NOMO-1 treated with dmso at 0.1 percent for 144 hours (cell line): ENCODE results near the gene SLC22A12.
"Not testable (repeated sequence)": the region's sequence is repeated elsewhere in the genome, so short reads cannot be mapped to it uniquely, and the experiment has no call there.

Experiments
- DNase-seq: peaks from one replicate; lab custom pipeline; 2025; ENCODE audit not compliant: unreplicated experiment; lab: John Stamatoyannopoulos, UW

The SLC22A12 gene

DNA sequence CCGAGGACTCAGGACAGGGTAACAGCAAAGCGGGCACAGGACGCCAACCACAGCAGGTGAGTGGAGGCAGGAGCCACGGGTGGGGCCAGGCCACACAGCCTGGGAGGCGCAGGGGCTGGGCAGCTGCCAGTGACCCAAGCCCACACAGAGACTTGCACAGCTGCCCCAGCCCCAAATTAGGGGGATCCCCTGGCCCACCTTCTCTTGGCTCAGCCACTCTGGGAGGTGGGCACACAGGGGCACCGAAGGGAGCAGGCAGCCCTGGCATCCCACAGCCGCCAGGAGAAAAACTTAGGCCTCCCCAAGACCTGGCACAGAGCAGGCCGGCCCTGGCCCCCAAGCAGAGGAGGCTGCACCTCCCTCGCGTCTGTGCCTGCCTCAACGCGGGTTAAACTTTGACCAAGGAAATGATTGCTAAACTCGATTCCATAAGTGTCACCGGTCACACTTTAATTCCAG, at the start of gene SLC22A12:
Gene SLC22A12, plus strand, starts transcription at position 458 of the 459 bp plus-strand sequence. CDS start 337 bp downstream, outside the sequence.
- DNase-seq = no peak

DNA sequence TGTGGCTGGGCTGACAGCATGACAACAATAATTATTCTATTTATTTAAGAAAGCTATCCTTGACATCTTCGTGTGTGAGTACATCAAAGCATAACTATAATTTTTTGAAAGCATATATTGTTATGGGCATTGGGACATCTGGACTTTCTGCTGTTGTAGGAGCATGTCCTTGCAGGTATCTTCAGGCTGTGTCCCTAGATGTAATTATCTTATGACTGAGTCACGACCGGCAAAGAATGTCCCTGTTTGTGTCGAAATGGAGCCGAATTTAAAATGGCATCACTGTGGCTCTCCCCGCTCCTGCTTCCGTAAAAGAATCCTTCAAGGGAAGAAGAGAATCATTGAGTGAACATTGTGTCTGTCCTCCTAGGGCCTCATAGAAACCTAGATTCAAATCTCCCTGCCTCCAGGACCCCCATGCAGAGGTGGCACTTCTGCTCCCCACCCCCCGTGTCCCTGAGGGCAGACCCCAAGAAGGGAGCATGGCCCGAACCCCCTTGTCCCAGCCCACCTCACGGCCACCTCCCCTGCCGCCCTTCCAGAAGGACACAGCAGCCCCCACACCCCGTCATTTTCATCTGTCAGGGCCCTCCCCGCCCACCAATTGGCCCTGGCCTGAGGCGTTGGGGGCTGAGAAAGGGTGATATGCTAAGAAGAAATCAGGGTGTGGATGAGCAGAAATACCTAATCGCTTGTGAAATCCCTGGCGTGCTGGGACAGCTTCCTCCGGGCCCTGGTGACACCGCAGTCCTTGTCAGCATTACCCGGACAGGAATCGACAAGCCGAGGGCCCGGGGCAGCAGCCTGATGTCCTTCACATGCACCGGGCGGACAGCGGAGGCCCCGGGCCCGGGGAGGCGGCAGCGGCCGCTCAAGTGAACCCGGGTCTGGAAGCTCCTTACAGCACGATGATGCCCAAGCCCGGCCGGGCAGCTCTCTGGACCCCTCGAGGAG, 48.6 kb upstream of the SLC22A12 start:
- no peak for DNase-seq

DNA sequence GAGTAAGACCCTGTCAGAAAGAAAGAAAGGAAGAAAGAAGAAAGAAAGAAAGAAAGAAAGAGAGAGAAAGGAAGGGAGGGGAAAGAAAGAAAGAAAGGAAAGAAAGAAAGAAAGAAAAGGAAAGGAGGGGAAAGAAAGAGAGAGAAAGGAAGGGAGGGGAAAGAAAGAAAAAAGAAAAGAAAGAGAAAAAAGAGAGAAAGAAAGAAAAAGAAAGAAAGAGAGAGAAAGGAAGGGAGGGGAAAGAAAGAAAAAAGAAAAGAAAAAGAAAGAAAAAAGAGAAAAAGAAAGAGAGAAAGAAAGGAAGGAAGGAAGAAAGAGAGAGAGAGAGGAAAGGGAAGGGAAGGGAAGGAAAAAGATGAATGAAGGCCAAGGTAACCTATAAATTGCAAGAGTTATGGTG, 47.2 kb upstream of the SLC22A12 start:
- DNase-seq = no peak

DNA sequence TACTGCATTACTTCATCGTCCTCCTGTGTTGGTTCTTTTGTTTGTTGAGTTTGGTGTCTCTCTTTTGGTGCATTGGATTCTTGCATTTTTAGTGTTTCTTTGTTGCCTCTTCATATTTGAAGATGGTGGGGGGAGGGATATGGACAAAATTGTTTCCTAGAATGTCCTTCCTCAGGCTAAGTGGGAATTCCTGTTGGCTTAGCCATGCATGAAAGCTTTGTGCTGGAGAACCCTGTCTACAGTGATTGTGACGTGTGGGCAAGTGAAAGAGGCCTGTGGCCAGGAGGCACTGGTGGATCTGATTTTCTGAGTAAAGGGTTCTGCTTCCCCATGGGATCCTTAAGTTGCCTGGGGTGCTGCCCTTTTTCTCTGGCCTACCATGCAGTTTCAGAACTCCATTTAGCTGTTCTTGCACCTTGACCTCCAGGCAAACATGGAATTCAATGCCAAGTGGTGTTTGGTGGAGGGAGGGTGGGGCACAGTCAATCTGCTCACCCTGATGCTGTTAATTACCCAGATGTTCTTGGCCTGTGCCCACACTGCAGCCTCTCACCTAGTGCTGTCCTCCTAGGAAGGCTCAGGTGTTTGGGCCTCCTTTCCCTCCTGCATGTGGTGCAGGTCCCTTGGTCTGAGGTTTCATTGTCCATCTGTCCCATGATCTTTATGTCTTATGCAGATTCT, 46.3 kb upstream of the SLC22A12 start:
- no peak for DNase-seq

DNA sequence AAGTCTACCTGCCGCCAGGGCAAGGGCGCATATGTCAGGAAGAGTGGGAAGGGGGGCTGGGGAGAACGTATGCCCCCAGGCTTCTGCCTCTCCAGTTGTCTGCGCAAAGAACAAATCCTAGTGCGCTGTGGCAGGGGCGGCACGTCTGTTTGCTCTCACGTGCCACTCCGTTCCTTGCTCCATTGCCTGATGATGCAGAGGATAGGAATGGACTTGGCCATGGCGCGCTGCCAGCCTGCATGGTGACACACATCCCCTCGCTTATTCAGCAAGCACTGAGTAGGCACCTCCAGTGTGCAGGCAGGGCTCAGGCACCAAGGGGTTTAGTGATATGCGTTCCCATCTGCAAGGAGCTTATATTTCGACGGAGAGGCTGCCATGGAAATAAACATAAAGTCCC, 45.4 kb upstream of the SLC22A12 start:
- DNase-seq = no peak

DNA sequence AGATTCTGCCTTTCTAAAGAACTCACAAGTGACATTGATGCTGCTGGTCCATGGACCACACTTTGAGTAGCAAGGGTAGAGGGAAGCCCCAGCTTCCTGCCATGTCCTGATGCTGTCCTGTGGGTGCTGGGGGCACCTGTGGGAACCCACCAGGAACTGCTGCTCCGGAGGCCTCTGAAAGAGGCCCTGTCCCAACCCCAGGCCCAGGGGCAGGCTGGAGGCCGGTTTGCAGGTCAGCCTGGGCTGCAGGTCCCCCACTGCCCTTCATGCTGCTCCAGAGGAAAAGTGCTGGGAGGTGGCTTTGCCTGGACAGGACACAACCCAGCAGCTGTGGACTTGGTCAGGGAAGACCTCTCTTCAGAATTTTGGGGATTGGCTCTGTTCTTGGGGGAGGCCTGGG, 44.8 kb upstream of the SLC22A12 start:
- DNase-seq = no peak

DNA sequence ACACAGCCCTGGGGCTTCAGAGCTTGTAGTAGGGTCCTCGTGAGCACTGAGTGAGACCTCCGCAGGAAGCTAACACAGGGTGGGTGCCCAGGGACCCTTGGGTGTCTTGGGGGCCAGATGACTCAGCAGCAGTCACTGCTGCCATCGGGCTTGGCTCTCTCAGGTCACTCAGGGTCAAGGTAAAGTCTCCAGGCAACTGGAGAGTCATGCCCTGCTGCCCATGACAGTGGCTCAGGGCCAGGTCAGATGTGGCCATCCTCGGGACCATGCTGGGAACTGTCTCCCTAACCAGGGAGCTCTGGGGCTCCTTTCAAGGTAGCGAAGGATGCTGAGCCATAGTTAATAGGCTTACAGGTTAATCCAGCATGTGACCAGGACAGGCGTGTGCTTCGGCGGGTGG, 44.4 kb upstream of the SLC22A12 start:
- no peak for DNase-seq

DNA sequence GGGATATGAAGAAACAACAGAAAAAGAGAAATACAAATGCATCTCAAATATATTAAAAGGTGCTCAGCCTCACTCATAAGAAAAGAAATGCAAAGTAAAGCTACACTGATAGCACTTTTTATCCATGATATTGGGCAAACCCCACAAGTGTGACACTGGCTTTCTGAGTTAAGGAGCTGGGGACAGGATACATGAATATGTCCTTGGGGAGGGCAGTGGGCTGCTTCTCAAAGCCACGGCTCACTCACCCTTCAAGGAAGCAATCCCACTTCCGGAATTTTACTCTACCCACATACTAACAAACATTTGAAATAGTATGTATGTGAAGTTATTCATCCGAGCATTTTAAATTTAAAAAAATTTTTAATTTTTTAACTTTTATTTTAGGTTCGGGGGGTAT, 41.1 kb upstream of the SLC22A12 start:
- no peak for DNase-seq

DNA sequence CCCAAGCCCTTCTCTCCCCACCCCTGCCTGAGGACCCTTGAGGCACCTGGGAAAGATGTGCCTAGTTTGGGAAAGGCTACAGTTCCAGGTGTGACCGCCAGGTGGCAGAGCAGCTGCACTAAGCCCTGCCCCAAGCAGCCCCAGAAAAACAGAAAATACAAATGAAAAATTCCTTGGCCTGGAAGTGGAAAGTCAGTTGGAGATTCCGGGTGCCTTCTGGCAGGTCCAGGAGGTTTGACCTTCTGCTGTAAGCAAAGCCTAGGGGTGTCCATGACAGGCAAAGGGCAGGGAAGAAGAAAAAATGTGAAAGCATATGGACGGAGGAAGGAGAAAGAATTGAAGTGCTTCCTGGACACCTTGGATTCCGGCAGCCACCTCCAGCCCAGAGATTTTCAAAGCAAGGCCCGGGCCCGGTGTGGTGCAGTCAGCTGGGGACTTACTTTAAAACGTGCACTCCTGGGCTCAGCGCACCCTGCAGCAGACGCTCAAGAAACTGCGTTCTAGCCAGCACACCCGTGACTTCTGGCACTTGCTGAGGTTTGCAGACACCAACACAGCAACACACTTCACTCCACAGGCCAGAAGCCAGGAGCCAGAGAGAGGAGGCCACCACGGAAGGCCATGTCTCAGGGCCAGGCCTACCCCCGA, 37.3 kb upstream of the SLC22A12 start:
- peak; percentile 2 for DNase-seq

DNA sequence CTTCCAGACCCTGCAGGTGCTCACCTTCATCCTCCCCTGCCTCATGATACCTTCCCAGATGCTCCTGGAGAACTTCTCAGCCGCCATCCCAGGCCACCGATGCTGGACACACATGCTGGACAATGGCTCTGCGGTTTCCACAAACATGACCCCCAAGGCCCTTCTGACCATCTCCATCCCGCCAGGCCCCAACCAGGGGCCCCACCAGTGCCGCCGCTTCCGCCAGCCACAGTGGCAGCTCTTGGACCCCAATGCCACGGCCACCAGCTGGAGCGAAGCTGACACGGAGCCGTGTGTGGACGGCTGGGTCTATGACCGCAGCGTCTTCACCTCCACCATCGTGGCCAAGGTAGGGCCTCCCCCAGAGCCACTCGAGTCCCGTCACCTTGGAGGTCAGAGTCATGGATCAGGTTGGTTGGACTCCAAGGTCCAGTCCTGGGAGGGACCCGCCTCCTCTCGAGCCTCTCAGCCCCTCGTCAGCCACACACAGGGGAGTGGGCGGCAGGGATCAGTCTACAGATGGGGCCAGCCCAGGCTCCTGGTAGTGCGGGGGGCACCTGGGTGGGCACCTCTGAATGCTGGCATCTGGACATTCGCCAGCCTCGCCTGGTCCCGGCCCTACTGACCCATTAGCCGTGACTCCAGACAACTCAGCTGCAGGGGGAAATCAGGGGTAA, 34.8 kb upstream of the SLC22A12 start:
- no peak for DNase-seq

DNA sequence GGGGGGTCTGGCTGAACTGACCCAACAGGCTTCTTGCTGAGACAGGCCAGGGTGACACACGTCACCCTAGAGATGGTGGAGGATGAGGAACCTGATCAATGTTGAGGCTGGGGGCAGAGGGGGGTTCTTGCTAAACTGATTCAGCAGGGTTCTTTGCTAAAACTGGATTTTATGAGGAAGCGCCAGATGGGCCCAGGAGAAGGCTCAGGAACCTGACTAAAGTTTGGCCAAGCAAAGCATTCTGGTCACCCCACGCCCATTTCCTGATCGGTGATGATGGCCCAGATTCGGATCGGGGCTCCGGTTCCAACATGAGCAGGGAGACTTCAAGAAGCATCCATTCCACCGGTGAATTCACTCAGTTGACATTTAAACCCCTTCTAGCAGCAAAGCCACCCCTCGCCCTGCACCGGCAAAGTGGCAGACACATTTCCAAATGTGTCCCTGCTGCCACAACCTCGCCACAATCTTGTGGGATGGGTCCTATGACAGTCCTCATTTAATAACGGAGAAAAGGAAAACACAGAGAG, 34.2 kb upstream of the SLC22A12 start:
- no peak for DNase-seq

DNA sequence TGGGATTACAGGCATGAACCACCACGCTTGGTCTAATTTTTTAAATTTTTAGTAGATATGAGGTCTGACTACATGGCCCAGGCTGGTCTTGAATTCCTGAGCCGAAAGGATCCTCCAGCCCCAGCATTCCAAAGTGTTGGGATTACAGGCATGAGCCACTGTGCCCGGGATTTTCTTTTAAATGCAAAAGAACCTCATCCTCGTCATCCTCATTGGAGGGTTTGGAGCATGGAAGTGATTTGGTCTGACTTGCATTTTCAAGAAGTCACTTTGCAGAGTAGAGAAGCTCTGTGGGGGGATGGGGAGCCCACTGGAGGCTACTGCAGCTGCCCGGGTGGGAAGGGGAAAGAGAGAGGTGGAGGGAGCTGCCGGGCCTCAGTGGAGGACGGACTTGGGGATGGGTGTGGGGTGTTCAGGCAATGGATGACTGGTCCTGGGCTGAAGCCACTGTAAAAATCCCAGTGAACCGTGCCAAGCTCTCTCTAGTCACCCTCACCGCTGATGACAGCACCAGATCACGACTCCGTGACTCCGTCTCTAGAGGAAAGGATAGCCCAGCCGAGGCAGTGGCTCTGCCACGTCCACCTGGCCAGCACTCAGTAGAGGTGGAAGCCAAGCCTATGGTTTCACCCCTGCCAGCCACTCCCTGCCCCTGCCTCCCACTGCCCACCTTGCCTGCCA, 32.8 kb upstream of the SLC22A12 start:
- DNase-seq = no peak

DNA sequence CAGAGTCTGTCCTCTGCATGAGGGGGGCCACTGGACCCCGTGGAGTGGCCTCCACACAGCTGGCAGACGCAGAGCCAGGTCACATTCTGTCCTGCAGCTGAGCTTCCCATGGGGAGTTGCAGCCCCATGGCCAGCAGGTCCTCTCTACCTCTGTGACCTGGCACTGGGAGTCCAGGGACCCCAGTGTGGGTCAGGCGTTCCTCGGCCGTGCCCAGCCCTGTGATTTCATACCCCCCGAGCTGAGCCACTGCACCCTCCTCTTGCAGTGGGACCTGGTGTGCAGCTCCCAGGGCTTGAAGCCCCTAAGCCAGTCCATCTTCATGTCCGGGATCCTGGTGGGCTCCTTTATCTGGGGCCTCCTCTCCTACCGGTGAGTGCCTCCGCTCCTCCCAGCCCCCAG, 32.2 kb upstream of the SLC22A12 start:
- no peak for DNase-seq

DNA sequence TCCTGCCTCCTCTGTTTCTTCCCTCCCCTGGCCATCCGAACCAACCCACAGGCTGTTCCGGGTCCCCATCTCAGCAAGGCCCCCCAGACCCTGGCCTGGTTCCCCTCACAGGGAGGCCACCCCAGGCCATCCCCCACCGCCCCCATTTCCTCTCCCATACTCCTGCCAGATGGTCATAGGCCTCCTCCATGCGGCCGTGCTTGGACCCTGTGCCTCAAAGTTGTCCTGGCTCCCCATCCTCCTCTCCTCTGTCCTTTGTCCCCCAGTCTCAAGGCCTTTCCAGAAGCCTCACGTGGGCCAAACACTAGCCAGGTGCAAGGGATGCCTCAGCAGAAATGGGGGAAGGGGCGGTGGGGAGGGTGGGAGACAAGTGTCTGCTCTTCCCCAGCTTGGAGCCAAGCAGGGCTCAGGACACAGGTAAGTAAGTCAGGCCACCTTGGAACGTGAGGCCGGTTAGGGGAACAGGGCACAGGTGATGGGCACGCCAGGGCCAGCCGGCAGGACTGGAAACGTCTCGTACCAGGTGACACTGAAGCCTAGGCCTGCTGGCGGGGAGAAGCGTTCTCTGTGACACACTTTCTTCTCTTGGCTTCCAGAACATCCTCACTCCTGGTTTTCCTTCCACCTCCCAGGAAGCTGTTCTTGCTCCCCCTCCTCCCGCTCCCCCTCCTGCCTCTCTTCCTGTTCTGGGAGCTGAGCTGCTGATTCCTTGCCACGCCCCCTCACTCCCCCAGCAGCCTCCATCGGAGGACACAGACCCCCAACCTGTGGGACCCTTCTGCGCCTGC, 31.5 kb upstream of the SLC22A12 start:
- no peak for DNase-seq

DNA sequence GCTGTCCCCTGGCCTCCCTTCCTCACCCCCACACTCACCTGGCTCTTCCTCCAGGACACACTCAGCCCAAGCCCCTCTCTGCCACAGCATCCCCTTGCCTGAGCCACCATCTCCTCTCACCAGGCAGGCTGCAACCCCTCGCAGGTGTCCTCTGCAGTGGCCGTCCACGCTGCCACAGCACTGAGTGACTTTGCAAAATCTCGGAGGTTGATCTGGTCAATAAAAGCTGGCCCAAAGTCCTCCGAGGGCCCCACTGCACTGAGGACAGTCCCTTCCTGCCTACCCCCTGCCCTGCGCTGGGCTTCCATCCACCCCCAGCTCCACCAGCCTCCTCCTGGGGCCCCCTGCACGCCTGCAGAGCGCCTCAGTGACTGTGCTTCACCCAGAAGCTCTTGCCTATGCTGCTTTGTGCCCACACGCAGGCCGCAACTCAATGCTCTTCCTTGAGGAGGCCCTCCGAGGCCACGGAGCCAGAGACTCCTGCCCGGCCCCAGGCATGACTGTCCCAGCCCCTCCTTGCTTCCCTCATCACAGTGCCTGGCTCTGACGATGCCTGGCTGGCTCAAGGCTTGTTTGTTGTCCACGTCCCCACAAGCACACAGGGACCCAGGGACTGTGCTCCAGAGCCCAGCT, 30.8 kb upstream of the SLC22A12 start:
- DNase-seq = no peak

DNA sequence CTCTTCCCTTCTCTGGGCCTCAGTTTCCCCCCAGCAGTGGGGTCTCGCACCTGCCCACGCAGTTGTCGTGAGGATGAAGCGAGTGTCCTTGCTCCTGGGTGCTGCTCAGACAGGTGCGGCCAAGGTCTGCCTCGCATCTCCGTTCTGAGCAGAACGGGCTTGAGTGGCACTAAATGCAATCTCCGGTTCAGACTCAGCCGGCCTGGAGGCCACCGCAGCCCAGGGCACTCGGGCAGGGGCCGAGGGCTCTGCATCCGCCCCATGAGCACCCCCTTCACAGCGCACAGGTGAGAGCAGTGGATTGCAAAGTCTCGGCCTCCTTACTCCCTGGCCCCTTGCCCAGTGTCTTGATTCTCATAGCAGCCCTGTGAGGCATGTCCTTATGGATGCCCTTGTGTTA, 30.1 kb upstream of the SLC22A12 start:
- DNase-seq = no peak

DNA sequence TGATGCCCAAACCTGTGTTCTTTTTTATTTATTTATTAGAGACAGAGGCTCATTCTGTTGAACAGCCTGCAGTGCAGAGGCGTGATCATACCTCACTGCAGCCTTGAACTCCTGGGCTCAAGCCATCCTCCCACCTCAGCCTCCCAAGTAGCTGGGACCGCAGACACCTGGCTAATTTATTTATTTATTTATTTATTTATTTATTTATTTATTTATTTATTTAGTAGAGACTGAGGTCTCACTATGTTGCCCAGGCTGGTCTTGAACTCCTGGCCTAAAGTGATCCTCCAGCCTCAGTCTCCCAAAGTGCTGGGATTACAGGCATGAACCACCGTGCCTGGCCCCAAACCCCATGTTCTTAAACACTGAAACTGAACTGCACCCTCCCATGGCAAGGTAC, 29.6 kb upstream of the SLC22A12 start:
- not testable (repeated sequence) for DNase-seq

DNA sequence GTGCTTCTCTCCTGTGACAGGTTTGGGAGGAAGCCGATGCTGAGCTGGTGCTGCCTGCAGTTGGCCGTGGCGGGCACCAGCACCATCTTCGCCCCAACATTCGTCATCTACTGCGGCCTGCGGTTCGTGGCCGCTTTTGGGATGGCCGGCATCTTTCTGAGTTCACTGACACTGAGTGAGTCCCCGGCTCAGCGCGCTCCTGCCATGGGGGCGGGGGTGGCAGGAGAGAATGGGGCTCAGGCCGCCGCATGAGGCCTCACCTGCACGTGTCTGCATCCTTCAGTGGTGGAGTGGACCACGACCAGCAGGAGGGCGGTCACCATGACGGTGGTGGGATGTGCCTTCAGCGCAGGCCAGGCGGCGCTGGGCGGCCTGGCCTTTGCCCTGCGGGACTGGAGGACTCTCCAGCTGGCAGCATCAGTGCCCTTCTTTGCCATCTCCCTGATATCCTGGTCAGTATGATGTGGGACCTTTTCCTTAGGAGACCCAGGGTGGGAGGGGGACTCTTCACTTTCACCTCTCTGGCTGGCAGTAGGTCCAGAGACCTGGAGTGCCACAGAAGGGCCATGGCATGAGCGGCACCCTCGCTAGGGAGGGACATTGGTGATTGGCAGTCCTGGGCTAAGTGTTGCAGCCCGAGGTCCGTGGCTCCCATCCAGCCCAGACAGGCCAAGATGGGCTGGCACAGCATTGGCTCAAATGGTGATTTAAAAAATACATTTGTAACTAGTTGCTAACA, 28.9 kb upstream of the SLC22A12 start:
- no peak for DNase-seq
